Smooth muscle cell (in vitro differentiated cells): ENCODE data around the gene OR5T1. TPM values are rescaled to one million over a fixed set of nuclear protein-coding genes. Genes with fewer than 3 reads are reported as not detected.

ENCODE experiments used
- polyA plus RNA-seq: library from polyadenylated mRNA; unstranded; fragments of >200 nt; fragmentation: Nextera tagmentation; extraction: Ambion mirVana; gene quantifications from 2 replicates; pipeline ENCODE4 v1.2.1, GENCODE V29; 2016
- total RNA-seq: library from RNA; depleted of rRNA; stranded (reverse); fragments of >200 nt; gene quantifications from 2 replicates; pipeline ENCODE4 v1.2.3, GENCODE V29; 2014

OR5T1 gene
- total and polyA plus RNA-seq, 2 experiments from 2014 or later, result not detected

Other genes with a start within 250 kb of the OR5T1 start
- gene OR5AS1, start 246.5 kb upstream of the OR5T1 start, total RNA-seq, result not detected in 2 replicates
- gene OR5AS1, start 246.5 kb upstream of the OR5T1 start, polyA plus RNA-seq, result not detected in 2 replicates
- not detected in 2 replicates for gene OR8I2, start 180.8 kb upstream of the OR5T1 start, total RNA-seq
- not detected in 2 replicates for gene OR8I2, start 180.8 kb upstream of the OR5T1 start, polyA plus RNA-seq
- not detected in 2 replicates for gene OR8H2, start 170.5 kb upstream of the OR5T1 start, total RNA-seq
- not detected in 2 replicates for gene OR8H2, start 170.5 kb upstream of the OR5T1 start, polyA plus RNA-seq
- not detected in 2 replicates for gene OR8H3, start 151.8 kb upstream of the OR5T1 start, total RNA-seq
- not detected in 2 replicates for gene OR8H3, start 151.8 kb upstream of the OR5T1 start, polyA plus RNA-seq
- gene OR8J3, start 134.0 kb upstream of the OR5T1 start, total RNA-seq, result not detected in 2 replicates
- gene OR8J3, start 134.0 kb upstream of the OR5T1 start, polyA plus RNA-seq, result not detected in 2 replicates
- not detected in 2 replicates for gene OR8K5, start 113.8 kb upstream of the OR5T1 start, total RNA-seq
- not detected in 2 replicates for gene OR8K5, start 113.8 kb upstream of the OR5T1 start, polyA plus RNA-seq
- gene OR5J2, start 97.5 kb upstream of the OR5T1 start, total RNA-seq, result not detected in 2 replicates
- not detected in 2 replicates for gene OR5J2, start 97.5 kb upstream of the OR5T1 start, polyA plus RNA-seq
- gene OR5T2, start 39.9 kb upstream of the OR5T1 start, total RNA-seq, result not detected in 2 replicates
- gene OR5T2, start 39.9 kb upstream of the OR5T1 start, polyA plus RNA-seq, result not detected in 2 replicates
- not detected in 2 replicates for gene OR5T3, start 21.9 kb upstream of the OR5T1 start, total RNA-seq
- gene OR5T3, start 21.9 kb upstream of the OR5T1 start, polyA plus RNA-seq, result not detected in 2 replicates
- not detected in 2 replicates for gene OR8H1, start 18.1 kb downstream of the OR5T1 start, total RNA-seq
- not detected in 2 replicates for gene OR8H1, start 18.1 kb downstream of the OR5T1 start, polyA plus RNA-seq
- not detected in 2 replicates for gene OR8K3, start 41.0 kb downstream of the OR5T1 start, total RNA-seq
- gene OR8K3, start 41.0 kb downstream of the OR5T1 start, polyA plus RNA-seq, result not detected in 2 replicates
- not detected in 2 replicates for gene OR8K1, start 71.9 kb downstream of the OR5T1 start, total RNA-seq
- not detected in 2 replicates for gene OR8K1, start 71.9 kb downstream of the OR5T1 start, polyA plus RNA-seq
- not detected in 2 replicates for gene OR8J1, start 80.1 kb downstream of the OR5T1 start, total RNA-seq
- gene OR8J1, start 80.1 kb downstream of the OR5T1 start, polyA plus RNA-seq, result not detected in 2 replicates
- not detected in 2 replicates for gene OR8U1, start 101.5 kb downstream of the OR5T1 start, total RNA-seq
- not detected in 2 replicates for gene OR8U1, start 101.5 kb downstream of the OR5T1 start, polyA plus RNA-seq
- gene OR5AL1, start 138.5 kb downstream of the OR5T1 start, total RNA-seq, result not detected in 2 replicates
- not detected in 2 replicates for gene OR5AL1, start 138.5 kb downstream of the OR5T1 start, polyA plus RNA-seq
- not detected in 2 replicates for gene OR5M3, start 199.2 kb downstream of the OR5T1 start, total RNA-seq
- gene OR5M3, start 199.2 kb downstream of the OR5T1 start, polyA plus RNA-seq, result not detected in 2 replicates
- not detected in 2 replicates for gene OR5M8, start 217.2 kb downstream of the OR5T1 start, total RNA-seq
- gene OR5M8, start 217.2 kb downstream of the OR5T1 start, polyA plus RNA-seq, result not detected in 2 replicates